GM18873 (cell line): ENCODE measurements around the gene OR4F6.

Experiments
- ATAC-seq: cut with Tn5 transposase; IDR thresholded peaks from one replicate; pipeline ENCODE4 v1.9.1; 2021; ENCODE audit warnings: mild to moderate bottlenecking, moderate library complexity, moderate number of reproducible peaks; ENCODE audit not compliant: unreplicated experiment, low FRiP score

Gene OR4F6

DNA sequence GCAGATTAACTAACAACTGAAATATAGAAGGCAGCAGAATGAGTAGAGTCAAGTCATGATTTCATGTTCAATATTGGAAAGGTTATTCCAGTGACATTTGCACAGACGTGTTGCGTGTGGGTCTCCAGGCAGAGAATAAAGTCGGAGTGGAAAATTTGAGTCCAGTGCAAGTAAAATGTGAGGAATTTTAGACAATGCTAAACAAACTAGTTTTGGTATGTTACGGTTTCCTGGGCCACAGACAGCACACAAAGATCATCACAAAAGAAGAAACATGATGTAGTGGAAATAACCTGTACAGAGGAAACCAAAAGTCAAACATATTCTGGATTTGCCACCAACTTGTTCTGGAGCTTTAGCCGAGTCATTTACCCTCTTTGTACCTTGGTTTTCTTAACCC, 367 bp downstream of the OR4F6 start:
- ATAC-seq: no peak

DNA sequence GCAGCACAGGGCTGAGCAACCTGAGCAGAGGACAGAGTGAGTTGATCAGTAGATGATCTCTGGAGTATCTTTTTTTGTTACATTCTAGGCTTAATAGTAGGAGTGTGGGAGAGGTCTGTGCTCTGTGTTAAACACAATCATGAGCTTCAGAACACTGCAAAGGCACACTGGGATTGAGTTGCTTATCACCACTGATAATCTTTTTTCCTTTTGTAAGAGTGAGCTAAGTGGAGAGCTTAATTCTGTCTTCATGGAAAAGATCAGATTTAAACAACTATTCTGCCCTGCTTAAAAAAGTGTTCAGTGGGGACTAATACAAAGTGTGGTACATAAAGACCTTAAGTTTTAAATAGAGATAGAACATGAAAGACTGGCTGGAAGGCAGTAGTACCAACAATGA, 1.1 kb downstream of the OR4F6 start:
- ATAC-seq: no peak

- no peak for ATAC-seq
These were observed 1.6 kb downstream of the OR4F6 start for GRCh38 chr15:101804941-101805340.

GRCh38 chr15:101805605-101806345, 2.5 kb downstream of the OR4F6 start:
- no peak for ATAC-seq

DNA sequence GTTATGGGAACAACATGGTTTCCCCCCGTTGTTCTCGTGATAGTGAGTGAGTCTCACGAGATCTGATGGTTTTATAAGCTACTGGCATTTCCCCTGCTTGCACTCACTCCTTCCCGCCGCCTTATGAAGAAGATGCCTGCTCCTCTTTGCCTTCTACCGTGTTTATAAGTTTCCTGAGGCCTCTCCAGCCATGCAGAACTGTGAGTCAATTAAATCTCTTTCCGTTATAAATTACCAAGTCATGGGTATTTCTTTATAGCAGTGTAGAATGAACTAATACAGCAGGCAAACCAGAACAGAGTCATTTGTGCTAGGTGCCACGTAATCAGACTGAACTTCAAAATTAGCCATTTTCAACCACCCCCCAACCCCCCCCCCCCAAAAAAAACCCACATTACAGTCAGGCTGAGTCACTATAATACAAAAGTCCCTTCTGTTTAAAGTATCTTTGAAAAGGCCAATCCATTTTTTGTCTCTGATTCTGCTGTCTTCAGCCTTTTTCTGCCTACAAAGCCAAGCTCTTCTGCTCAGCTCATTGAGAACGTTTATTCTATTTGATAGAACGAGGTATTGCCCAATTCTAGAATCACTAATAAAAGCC, 4.1 kb downstream of the OR4F6 start:
- no peak for ATAC-seq

DNA sequence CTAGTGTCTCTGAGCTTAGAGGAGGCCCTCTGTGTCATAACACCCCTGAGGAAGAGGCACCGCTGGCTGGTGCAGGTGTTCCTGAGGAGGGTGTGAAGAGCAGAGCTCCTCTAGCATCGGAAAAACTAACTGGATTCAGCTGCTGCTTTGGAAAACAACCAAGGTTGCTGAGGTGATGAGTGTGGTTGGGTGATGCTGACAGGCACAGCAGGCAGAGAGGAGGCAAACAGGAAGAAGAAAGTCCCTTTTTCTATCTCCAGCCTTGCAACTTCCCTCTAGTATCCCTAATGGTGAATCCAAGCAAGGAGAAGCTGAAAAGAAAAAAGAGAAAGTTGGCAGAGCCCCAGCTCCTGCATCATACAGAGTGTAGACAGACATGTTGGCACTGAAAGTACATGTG, 4.9 kb downstream of the OR4F6 start:
- no peak for ATAC-seq

DNA sequence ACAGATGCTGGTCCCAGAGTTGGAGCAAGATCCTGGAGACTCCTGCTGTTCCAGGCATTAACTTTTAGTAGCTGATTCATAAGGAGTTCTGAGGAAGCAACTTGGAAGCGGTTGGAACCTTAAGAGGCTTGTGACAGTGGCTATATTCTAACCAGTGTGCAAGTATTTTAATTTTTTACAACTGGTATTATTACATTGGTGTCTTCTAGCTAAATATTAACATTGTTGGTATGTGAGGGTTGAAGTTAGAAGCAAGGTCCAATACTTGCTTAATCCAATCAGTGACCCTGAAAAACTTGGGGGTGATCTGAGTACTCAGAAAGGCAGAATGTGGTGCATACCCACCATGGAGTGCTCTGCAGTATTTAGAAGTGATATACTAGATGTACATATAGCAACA, 7.1 kb downstream of the OR4F6 start:
- ATAC-seq: no peak

DNA sequence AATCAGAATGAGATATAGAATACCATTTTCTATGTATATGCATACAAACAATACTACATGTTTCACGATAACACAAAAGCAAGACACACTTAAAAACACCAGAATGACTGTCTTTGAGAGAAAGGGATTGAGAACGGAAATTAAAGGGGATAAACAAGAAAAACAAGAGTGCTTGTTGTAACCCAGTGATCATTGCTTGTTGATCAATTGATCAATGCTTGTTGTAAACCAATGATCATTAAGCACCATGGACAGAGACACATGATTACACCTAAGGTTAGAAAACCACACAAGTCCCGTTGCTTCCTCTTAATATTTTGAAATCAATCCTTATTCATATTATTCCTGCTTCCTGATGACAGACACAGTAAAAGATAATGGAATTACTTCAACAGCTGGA, 7.6 kb downstream of the OR4F6 start:
- ATAC-seq: no peak

- ATAC-seq: no peak
These were observed 8.6 kb downstream of the OR4F6 start, which contains the start of gene OR4F15 for GRCh38 chr15:101811902-101812301. OR4F15 (plus strand) TSS chr15:101812202; CDS start chr15:101818187, 5,985 bp downstream.

- no peak for ATAC-seq
These were observed 10.7 kb downstream of the OR4F6 start for GRCh38 chr15:101813803-101814534.

GRCh38 chr15:101820781-101821180, 17.5 kb downstream of the OR4F6 start:
- ATAC-seq: no peak

DNA sequence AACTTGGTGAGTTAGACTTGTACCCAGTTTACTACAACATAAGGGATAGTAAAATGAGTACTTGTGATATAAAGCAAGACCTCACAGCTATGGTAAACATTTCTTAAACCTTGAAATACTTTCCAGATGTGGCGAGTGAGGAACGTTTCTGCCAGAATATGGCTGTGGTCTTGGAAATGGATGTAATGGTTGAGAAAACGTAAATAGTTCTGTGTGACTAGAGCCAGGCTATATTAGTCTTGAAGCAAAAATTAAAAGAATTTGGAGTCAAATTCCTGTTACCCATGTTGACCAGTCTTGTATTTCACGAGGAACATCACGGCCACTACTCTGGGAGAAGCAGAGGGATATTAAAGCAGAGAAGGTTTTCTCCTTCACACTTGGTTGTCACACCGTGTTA, 23.9 kb downstream of the OR4F6 start:
- ATAC-seq: no peak

- no peak for ATAC-seq
These were observed 25.5 kb downstream of the OR4F6 start for GRCh38 chr15:101828774-101829173.

- ATAC-seq: no peak
These were observed 38.3 kb downstream of the OR4F6 start for GRCh38 chr15:101841656-101842055.

DNA sequence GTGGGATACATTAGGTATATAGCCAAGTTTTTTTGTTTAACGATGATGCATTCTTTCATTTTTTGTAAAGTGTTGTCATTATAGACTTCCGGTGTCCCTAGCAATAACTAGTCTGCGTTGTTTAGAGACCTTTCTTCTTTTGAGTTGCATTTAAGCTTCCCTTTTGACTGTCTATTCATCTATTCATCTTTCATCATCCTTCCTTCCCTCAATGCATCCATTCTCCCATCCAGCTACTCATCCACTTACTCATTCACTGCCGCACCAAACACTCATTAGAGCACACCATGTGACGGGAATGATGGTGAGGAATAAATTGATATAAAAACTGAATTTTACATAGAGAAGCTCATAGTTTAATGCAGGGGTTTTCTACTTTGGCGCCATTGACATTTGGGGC, 41.6 kb downstream of the OR4F6 start:
- no peak for ATAC-seq

GRCh38 chr15:101852356-101852755, 49.0 kb downstream of the OR4F6 start:
- ATAC-seq: no peak
